Inferior parietal cortex (tissue), 1 donor: Measurements from ENCODE around the gene DPF1.

Experiments
- DNase-seq: peaks from one replicate; pipeline ENCODE4 v3.0.0-alpha.2; 2016; ENCODE audit errors: extremely low spot score

Gene DPF1

GRCh38 chr19:38163419-38164290, 60.4 kb downstream of the DPF1 start:
- DNase-seq, result no peak

GRCh38 chr19:38162632-38163031, 61.4 kb downstream of the DPF1 start:
- no peak for DNase-seq

GRCh38 chr19:38162094-38162493, 61.9 kb downstream of the DPF1 start:
- DNase-seq, result no peak
